MM.1S (cell line): ENCODE data around the gene PTBP2.

Experiments
- DNase-seq: peaks from one replicate; pipeline ENCODE4 v3.0.0-alpha.2; 2015
- H2AFZ ChIP-seq: fragments of 300-600 bp; sonication (generic); 2 replicates; pipeline ENCODE4 v1.6.0; 2016; ENCODE audit warnings: antibody characterized with exemption, low read length
- H3F3A ChIP-seq: fragments of 300-600 bp; sonication (generic); 2 replicates; pipeline ENCODE4 v1.6.1; 2016; ENCODE audit warnings: mild to moderate bottlenecking, antibody characterized with exemption, low read length, moderate library complexity, mixed read lengths; ENCODE audit not compliant: insufficient read depth
- H3K27ac ChIP-seq: fragments of 300-600 bp; sonication (generic); 2 replicates; pipeline ENCODE4 v1.5.1; 2016; ENCODE audit warnings: mild to moderate bottlenecking, low read length
- H3K27me3 ChIP-seq: fragments of 300-600 bp; sonication (generic); replicated peaks from 2 replicates; pipeline ENCODE4 v1.6.0; 2016; ENCODE audit warnings: low read length; ENCODE audit not compliant: insufficient read depth
- H3K36me3 ChIP-seq: fragments of 300-600 bp; sonication (generic); replicated peaks from 2 replicates; pipeline ENCODE4 v1.6.1; 2016; ENCODE audit warnings: mild to moderate bottlenecking, low read length, mixed read lengths; ENCODE audit not compliant: insufficient read depth
- H3K4me1 ChIP-seq: fragments of 300-600 bp; sonication (generic); 2 replicates; pipeline ENCODE4 v1.6.1; 2016; ENCODE audit warnings: low read length, mixed read lengths
- H3K4me2 ChIP-seq: fragments of 300-600 bp; sonication (generic); 2 replicates; pipeline ENCODE4 v1.6.0; 2016; ENCODE audit warnings: low read depth, low read length
- H3K4me3 ChIP-seq: fragments of 300-600 bp; sonication (generic); 2 replicates; pipeline ENCODE4 v1.5.1; 2016; ENCODE audit warnings: low read length, mixed read lengths
- H3K79me2 ChIP-seq: fragments of 300-600 bp; sonication (generic); 2 replicates; pipeline ENCODE4 v1.6.1; 2016; ENCODE audit warnings: mixed run types, low read length, mixed read lengths
- H3K9ac ChIP-seq: fragments of 300-600 bp; sonication (generic); 2 replicates; pipeline ENCODE4 v1.6.1; 2016; ENCODE audit warnings: low read length, mixed read lengths
- H3K9me2 ChIP-seq: fragments of 300-600 bp; sonication (generic); replicated peaks from 2 replicates; pipeline ENCODE4 v1.6.1; 2016; ENCODE audit warnings: mild to moderate bottlenecking, low read length, mixed read lengths; ENCODE audit not compliant: insufficient read depth
- H3K9me3 ChIP-seq: fragments of 300-600 bp; sonication (generic); replicated peaks from 2 replicates; pipeline ENCODE4 v1.6.1; 2016; ENCODE audit warnings: mild to moderate bottlenecking, low read length, mixed read lengths; ENCODE audit not compliant: insufficient read depth
- H4K20me1 ChIP-seq: fragments of 300-600 bp; sonication (generic); 2 replicates; pipeline ENCODE4 v1.6.1; 2016; ENCODE audit warnings: mild to moderate bottlenecking, low read length, moderate library complexity, mixed read lengths; ENCODE audit not compliant: insufficient read depth
- EZH2 ChIP-seq: fragments of 300-600 bp; sonication (generic); optimal IDR thresholded peaks from 2 replicates; pipeline ENCODE3; 2017; ENCODE audit warnings: low read depth, mild to moderate bottlenecking, antibody characterized with exemption, low read length, mixed read lengths
- EZH2phosphoT487 ChIP-seq: fragments of 300-600 bp; sonication (generic); IDR thresholded peaks from 2 replicates; pipeline ENCODE4 v1.6.1; 2018; ENCODE audit warnings: antibody characterized with exemption, low read length
- TF ChIP-seq, protein P1 (sequence below): fragments of 300-600 bp; sonication (generic); IDR thresholded peaks from 2 replicates; pipeline ENCODE4 v1.5.1; 2016; ENCODE audit warnings: antibody characterized with exemption, low read length, mixed read lengths

Gene PTBP2

DNA sequence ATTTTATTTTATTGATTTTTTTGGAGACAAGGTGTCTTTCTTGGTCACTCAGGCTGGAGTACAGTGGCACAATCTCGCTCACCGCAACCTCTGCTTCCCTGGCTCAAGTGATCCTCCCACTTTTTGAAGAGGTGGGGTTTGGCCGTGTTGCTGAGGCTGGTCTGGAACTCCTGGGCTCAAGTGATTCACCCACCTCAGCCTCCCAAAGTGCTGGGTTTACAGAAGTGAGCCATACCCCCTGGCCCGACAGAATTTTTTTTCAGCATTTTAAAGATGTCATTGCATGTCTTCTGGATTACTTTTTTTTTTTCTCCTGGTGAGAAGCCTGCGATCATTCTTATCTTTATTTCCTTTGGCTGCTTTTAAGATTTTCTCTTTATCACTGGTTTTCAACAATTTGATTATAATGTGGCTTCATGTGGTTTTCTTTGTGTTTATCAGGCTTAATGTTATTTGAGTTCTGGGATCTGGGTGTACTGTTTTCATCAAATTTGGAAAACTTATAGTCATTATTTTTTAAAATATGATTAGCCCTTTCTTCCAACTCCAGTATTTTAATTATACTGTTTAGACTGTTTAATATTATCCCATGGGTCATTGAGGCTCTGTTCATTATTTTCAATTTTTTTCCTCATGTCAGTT, 23.1 kb upstream of the PTBP2 start:
- H3K79me2 ChIP-seq: no peaks in the 10 kb centered on the region
- no peaks in the 10 kb centered on the region for H3K9me2 ChIP-seq
- H3F3A ChIP-seq: no peaks in the 10 kb centered on the region
- no peak overlapping the region for H2AFZ ChIP-seq
- H3K9me3 ChIP-seq: no peaks in the 10 kb centered on the region
- H3K4me3 ChIP-seq: no peak overlapping the region
- no peak overlapping the region for H3K9ac ChIP-seq
- no peaks in the 10 kb centered on the region for H3K4me1 ChIP-seq
- no peak overlapping the region for H3K27ac ChIP-seq
- no peaks in the 10 kb centered on the region for H4K20me1 ChIP-seq
- H3K27me3 ChIP-seq: no peaks in the 10 kb centered on the region
- DNase-seq: no peak
- H3K36me3 ChIP-seq: no peaks in the 10 kb centered on the region
- TF ChIP-seq, protein P1, sequence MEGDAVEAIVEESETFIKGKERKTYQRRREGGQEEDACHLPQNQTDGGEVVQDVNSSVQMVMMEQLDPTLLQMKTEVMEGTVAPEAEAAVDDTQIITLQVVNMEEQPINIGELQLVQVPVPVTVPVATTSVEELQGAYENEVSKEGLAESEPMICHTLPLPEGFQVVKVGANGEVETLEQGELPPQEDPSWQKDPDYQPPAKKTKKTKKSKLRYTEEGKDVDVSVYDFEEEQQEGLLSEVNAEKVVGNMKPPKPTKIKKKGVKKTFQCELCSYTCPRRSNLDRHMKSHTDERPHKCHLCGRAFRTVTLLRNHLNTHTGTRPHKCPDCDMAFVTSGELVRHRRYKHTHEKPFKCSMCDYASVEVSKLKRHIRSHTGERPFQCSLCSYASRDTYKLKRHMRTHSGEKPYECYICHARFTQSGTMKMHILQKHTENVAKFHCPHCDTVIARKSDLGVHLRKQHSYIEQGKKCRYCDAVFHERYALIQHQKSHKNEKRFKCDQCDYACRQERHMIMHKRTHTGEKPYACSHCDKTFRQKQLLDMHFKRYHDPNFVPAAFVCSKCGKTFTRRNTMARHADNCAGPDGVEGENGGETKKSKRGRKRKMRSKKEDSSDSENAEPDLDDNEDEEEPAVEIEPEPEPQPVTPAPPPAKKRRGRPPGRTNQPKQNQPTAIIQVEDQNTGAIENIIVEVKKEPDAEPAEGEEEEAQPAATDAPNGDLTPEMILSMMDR: no peak
- no peak for TF ChIP-seq EZH2phosphoT487
- TF ChIP-seq EZH2: no peak
- no peak overlapping the region for H3K4me2 ChIP-seq

DNA sequence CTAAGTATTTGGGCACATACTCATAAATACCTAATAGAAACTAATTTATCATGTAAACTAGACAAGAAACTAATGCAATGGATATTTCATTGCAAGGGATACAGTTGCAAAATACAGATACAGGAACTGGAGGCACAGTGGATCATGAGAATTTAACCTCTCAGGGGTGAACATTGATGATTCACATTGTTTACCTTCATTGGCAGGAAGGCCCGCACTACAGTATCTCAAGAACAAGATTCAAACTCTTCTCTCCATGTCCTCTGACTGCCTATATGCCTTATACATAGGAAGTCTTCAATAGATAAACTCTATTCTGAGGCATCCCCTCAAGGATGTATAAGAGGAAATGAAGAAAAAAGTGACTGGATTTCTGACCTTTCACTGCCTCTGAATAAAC, 18.4 kb upstream of the PTBP2 start:
- Histone ChIP-seq H3K9ac (no peak overlapping the region), H3K4me1 (no peaks in the 10 kb centered on the region), H3K36me3 (no peaks in the 10 kb centered on the region), H3K27me3 (no peaks in the 10 kb centered on the region), H3K9me3 (no peaks in the 10 kb centered on the region), H3K4me2 (no peak overlapping the region), H3K9me2 (no peaks in the 10 kb centered on the region), H3F3A (no peaks in the 10 kb centered on the region), H4K20me1 (no peaks in the 10 kb centered on the region), H3K27ac (no peak overlapping the region), H3K4me3 (no peak overlapping the region), H2AFZ (no peak overlapping the region), H3K79me2 (no peaks in the 10 kb centered on the region)
- no peak for TF ChIP-seq EZH2phosphoT487
- TF ChIP-seq, protein P1: no peak
- TF ChIP-seq EZH2: no peak
- DNase-seq: no peak

DNA sequence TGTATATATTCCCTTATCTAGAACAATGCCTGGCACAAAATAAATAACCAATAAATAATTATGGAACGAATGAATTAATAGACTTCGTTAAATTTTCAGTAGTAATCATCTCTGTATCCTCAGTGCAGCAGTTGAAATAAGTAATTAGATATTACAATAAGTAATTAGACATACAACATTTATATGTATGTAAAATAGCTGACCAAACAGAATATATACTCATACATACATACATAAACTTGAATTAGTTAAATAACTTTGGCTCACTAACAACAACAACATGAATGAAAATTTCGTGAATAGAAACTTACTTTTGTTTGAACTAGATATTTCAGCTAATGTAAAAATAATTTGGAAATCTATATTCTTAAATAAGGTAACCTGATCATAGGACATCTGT, 14.6 kb upstream of the PTBP2 start:
- Histone ChIP-seq H4K20me1 (no peaks in the 10 kb centered on the region), H3K4me2 (no peak overlapping the region), H3K79me2 (no peaks in the 10 kb centered on the region), H3K27ac (no peak overlapping the region), H3K9me2 (no peaks in the 10 kb centered on the region), H2AFZ (no peak overlapping the region), H3K4me1 (no peaks in the 10 kb centered on the region), H3K36me3 (no peaks in the 10 kb centered on the region), H3F3A (no peaks in the 10 kb centered on the region), H3K9me3 (no peaks in the 10 kb centered on the region), H3K9ac (no peak overlapping the region), H3K4me3 (no peak overlapping the region), H3K27me3 (no peaks in the 10 kb centered on the region)
- TF ChIP-seq EZH2: no peak
- no peak for TF ChIP-seq EZH2phosphoT487
- TF ChIP-seq, protein P1: no peak
- no peak for DNase-seq
